K562 (cell line): ENCODE measurements around the gene WDR62. TPM values are rescaled to one million over a fixed set of nuclear protein-coding genes. Genes with fewer than 3 reads are reported as not detected.

Experiments used
- MCM2 ChIP-seq: fragments of 450-650 bp; IDR thresholded peaks from 2 replicates; pipeline ENCODE4 v1.6.1; 2017; ENCODE audit warnings: low read depth, mild to moderate bottlenecking
- MCM5 ChIP-seq: fragments of 450-650 bp; IDR thresholded peaks from 2 replicates; pipeline ENCODE4 v1.6.1; 2016; ENCODE audit warnings: low read depth
- MXI1 ChIP-seq: IDR thresholded peaks from 2 replicates; pipeline ENCODE4 v1.6.1; 2011; ENCODE audit warnings: low read depth, mild to moderate bottlenecking, improper control_type of control experiment, low read length
- PTBP1 ChIP-seq: fragments of 200-400 bp; formaldehyde crosslinking; IDR thresholded peaks from 2 replicates; pipeline ENCODE4 v1.6.1; 2017; ENCODE audit warnings: low read depth, low read length
- RHOXF2B ChIP-seq: fragments of 250-450 bp; sonication (Bioruptor Pico); conservative IDR thresholded peaks from 2 replicates; pipeline ENCODE4 v1.5.1; 2021
- SREBF1 ChIP-seq: fragments of 150-350 bp; IDR thresholded peaks from 2 replicates; pipeline ENCODE4 v1.6.1; 2014; ENCODE audit warnings: antibody characterized with exemption, low read depth, low read length, borderline replicate concordance
- TCF3 ChIP-seq: sonication (generic); formaldehyde crosslinking; IDR thresholded peaks from 2 replicates; pipeline ENCODE4 v1.4.0; 2020; ENCODE audit warnings: mild to moderate bottlenecking, missing genetic modification reagents
- TEAD1 ChIP-seq, 2 experiments: fragments of 450-650 bp in 1 of 2; sonication (generic) in 1 of 2; formaldehyde crosslinking; IDR thresholded peaks; 2 replicates each; pipeline versions ENCODE4 v1.4.0 to v1.8.0; 2020 to 2022; ENCODE audit warnings: mild to moderate bottlenecking in 2 of 2, missing genetic modification reagents in 1 of 2
- polyA plus RNA-seq, 8 experiments: library from polyadenylated mRNA; depleted of rRNA in 4 of 8; stranded (reverse) in 5 of 8; unstranded in 3 of 8; fragments of >200 nt; fragmentation: Nextera tagmentation in 2 of 8; fragmentation: Illumina TruSeq in 1 of 8; extraction: Ambion mirVana in 2 of 8; extraction: Trizol in 1 of 8; gene quantifications; 2 replicates each; pipeline versions ENCODE4 v1.2.1 to v1.2.3, GENCODE V29; 2011 to 2014; ENCODE audit warnings: inconsistent platforms in 1 of 8, missing spikeins in 1 of 8
- total RNA-seq, 7 experiments: library from RNA; depleted of rRNA in 6 of 7; stranded (reverse); fragments of >200 nt in 6 of 7; fragmentation: Illumina TruSeq in 2 of 7; extraction: Trizol in 2 of 7; gene quantifications; 2 replicates each; pipeline versions ENCODE4 v1.2.1 to v1.2.3, GENCODE V29; 2011 to 2021; ENCODE audit warnings: low replicate concordance in 1 of 7
- TF ChIP-seq, protein P1 (sequence below): fragments of 450-650 bp; IDR thresholded peaks from 2 replicates; pipeline ENCODE4 v1.6.1; 2016; ENCODE audit warnings: mild to moderate bottlenecking, moderate library complexity
- TF ChIP-seq, protein P2 (sequence below), 2 experiments: fragments of 150-350 bp in 1 of 2; IDR thresholded peaks; 2 replicates each; pipeline ENCODE4 v1.6.1; 2012 to 2016; ENCODE audit warnings: low read depth in 2 of 2, low read length in 2 of 2, mild to moderate bottlenecking in 1 of 2, moderate library complexity in 1 of 2

Gene WDR62
- total and polyA plus RNA-seq, 9 of the 15 experiments (the other 6 are each of a cell fraction or from before 2014, with no cell fraction given) = 0.35 to 32.8 (median 14.4) TPM

DNA sequence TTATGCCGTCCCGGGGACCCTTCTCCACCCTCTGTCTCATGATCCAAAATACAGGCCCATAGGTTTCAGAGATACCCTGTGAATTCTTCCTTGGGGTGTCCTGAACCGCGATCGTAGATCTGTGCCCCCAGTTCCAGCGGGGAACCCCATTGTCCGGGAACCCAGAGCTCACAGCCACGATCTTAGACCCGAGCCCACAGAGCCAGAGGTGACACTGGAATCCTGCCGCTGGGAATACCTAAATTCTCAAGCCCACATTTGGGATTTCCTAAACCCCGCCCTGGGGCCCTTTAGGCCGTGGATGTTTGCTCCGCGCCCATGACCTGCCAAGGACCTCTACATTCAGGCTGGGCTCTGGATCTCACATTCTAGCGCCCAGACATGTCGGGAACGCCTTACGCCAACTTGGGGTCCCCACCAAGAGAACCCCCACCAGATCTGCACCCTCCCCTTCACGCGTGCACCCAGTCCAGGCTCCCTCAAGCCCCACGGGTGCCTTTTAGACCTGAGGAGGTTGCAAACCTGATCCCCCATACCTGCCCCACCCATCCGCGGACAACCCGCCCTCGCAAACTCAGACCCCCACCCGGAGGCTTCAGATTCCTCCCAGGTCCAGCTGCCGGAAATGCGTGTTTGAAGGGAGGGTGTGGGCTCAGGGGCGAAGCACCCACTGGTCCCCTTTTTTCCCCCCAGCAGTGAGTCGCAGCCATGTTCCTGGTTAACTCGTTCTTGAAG, 85.8 kb downstream of the WDR62 start (continued):
- TF ChIP-seq, protein P1, sequence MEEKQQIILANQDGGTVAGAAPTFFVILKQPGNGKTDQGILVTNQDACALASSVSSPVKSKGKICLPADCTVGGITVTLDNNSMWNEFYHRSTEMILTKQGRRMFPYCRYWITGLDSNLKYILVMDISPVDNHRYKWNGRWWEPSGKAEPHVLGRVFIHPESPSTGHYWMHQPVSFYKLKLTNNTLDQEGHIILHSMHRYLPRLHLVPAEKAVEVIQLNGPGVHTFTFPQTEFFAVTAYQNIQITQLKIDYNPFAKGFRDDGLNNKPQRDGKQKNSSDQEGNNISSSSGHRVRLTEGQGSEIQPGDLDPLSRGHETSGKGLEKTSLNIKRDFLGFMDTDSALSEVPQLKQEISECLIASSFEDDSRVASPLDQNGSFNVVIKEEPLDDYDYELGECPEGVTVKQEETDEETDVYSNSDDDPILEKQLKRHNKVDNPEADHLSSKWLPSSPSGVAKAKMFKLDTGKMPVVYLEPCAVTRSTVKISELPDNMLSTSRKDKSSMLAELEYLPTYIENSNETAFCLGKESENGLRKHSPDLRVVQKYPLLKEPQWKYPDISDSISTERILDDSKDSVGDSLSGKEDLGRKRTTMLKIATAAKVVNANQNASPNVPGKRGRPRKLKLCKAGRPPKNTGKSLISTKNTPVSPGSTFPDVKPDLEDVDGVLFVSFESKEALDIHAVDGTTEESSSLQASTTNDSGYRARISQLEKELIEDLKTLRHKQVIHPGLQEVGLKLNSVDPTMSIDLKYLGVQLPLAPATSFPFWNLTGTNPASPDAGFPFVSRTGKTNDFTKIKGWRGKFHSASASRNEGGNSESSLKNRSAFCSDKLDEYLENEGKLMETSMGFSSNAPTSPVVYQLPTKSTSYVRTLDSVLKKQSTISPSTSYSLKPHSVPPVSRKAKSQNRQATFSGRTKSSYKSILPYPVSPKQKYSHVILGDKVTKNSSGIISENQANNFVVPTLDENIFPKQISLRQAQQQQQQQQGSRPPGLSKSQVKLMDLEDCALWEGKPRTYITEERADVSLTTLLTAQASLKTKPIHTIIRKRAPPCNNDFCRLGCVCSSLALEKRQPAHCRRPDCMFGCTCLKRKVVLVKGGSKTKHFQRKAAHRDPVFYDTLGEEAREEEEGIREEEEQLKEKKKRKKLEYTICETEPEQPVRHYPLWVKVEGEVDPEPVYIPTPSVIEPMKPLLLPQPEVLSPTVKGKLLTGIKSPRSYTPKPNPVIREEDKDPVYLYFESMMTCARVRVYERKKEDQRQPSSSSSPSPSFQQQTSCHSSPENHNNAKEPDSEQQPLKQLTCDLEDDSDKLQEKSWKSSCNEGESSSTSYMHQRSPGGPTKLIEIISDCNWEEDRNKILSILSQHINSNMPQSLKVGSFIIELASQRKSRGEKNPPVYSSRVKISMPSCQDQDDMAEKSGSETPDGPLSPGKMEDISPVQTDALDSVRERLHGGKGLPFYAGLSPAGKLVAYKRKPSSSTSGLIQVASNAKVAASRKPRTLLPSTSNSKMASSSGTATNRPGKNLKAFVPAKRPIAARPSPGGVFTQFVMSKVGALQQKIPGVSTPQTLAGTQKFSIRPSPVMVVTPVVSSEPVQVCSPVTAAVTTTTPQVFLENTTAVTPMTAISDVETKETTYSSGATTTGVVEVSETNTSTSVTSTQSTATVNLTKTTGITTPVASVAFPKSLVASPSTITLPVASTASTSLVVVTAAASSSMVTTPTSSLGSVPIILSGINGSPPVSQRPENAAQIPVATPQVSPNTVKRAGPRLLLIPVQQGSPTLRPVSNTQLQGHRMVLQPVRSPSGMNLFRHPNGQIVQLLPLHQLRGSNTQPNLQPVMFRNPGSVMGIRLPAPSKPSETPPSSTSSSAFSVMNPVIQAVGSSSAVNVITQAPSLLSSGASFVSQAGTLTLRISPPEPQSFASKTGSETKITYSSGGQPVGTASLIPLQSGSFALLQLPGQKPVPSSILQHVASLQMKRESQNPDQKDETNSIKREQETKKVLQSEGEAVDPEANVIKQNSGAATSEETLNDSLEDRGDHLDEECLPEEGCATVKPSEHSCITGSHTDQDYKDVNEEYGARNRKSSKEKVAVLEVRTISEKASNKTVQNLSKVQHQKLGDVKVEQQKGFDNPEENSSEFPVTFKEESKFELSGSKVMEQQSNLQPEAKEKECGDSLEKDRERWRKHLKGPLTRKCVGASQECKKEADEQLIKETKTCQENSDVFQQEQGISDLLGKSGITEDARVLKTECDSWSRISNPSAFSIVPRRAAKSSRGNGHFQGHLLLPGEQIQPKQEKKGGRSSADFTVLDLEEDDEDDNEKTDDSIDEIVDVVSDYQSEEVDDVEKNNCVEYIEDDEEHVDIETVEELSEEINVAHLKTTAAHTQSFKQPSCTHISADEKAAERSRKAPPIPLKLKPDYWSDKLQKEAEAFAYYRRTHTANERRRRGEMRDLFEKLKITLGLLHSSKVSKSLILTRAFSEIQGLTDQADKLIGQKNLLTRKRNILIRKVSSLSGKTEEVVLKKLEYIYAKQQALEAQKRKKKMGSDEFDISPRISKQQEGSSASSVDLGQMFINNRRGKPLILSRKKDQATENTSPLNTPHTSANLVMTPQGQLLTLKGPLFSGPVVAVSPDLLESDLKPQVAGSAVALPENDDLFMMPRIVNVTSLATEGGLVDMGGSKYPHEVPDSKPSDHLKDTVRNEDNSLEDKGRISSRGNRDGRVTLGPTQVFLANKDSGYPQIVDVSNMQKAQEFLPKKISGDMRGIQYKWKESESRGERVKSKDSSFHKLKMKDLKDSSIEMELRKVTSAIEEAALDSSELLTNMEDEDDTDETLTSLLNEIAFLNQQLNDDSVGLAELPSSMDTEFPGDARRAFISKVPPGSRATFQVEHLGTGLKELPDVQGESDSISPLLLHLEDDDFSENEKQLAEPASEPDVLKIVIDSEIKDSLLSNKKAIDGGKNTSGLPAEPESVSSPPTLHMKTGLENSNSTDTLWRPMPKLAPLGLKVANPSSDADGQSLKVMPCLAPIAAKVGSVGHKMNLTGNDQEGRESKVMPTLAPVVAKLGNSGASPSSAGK = no peak
- TF ChIP-seq MCM5 = no peak
- TF ChIP-seq TEAD1 (CRISPR knock-in tag; IDR thresholded peaks at IDR 0.05) = 0 out of 4 replicates have a peak, but pooled peaks of 1 of the 2 experiments have one; percentile 65
- TF ChIP-seq MXI1 = 0 out of 2 replicates have a peak, but pooled peaks have one; percentile 12
- no peak for TF ChIP-seq PTBP1
- no peak for TF ChIP-seq TCF3 (CRISPR knock-in tag)
- TF ChIP-seq, protein P2, sequence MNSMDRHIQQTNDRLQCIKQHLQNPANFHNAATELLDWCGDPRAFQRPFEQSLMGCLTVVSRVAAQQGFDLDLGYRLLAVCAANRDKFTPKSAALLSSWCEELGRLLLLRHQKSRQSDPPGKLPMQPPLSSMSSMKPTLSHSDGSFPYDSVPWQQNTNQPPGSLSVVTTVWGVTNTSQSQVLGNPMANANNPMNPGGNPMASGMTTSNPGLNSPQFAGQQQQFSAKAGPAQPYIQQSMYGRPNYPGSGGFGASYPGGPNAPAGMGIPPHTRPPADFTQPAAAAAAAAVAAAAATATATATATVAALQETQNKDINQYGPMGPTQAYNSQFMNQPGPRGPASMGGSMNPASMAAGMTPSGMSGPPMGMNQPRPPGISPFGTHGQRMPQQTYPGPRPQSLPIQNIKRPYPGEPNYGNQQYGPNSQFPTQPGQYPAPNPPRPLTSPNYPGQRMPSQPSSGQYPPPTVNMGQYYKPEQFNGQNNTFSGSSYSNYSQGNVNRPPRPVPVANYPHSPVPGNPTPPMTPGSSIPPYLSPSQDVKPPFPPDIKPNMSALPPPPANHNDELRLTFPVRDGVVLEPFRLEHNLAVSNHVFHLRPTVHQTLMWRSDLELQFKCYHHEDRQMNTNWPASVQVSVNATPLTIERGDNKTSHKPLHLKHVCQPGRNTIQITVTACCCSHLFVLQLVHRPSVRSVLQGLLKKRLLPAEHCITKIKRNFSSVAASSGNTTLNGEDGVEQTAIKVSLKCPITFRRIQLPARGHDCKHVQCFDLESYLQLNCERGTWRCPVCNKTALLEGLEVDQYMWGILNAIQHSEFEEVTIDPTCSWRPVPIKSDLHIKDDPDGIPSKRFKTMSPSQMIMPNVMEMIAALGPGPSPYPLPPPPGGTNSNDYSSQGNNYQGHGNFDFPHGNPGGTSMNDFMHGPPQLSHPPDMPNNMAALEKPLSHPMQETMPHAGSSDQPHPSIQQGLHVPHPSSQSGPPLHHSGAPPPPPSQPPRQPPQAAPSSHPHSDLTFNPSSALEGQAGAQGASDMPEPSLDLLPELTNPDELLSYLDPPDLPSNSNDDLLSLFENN (IDR thresholded peaks at IDR 0.05; ENCODE audit: low read depth in 2 of 2, low read length in 2 of 2) = no peak
- no peak for TF ChIP-seq RHOXF2B
- TF ChIP-seq SREBF1 = 0 out of 2 replicates have a peak, but pooled peaks have one; percentile 3
- TF ChIP-seq MCM2 = no peak
